HepG2 (cell line): ENCODE measurements around the gene TACC3. TPM values are rescaled to one million over a fixed set of nuclear protein-coding genes. Genes with fewer than 3 reads are reported as not detected.
A peak's percentile ranks its signal among the peaks of the same experiment; 100 is the strongest.

ENCODE experiments used
- DR1 ChIP-seq: sonication (generic); formaldehyde crosslinking; IDR thresholded peaks from 2 replicates; pipeline ENCODE4 v1.8.0; 2021; ENCODE audit warnings: mild to moderate bottlenecking, missing genetic modification reagents, inconsistent platforms
- FOSL1 ChIP-seq: sonication (generic); formaldehyde crosslinking; IDR thresholded peaks from 2 replicates; pipeline ENCODE4 v1.9.0; 2021; ENCODE audit warnings: missing genetic modification reagents, borderline replicate concordance
- FOXJ3 ChIP-seq: sonication (generic); formaldehyde crosslinking; IDR thresholded peaks from 2 replicates; pipeline ENCODE4 v1.4.0; 2020; ENCODE audit warnings: missing genetic modification reagents, mild to moderate bottlenecking, borderline replicate concordance
- GATAD2A ChIP-seq: IDR thresholded peaks from 2 replicates; pipeline ENCODE4 v1.6.1; 2016
- NONO ChIP-seq, 2 experiments: fragments of 450-650 bp in 1 of 2; sonication (generic) in 1 of 2; formaldehyde crosslinking in 1 of 2; IDR thresholded peaks in 1 of 2; conservative IDR thresholded peaks in 1 of 2; 2 replicates each; pipeline versions ENCODE4 v1.6.1 to v1.8.0; 2017 to 2022; ENCODE audit warnings: mild to moderate bottlenecking in 1 of 2, missing genetic modification reagents in 1 of 2, moderate library complexity in 1 of 2
- SALL1 ChIP-seq: sonication (generic); formaldehyde crosslinking; IDR thresholded peaks from 2 replicates; pipeline ENCODE4 v1.8.0; 2022; ENCODE audit warnings: mild to moderate bottlenecking, missing genetic modification reagents
- SP140L ChIP-seq: sonication (generic); formaldehyde crosslinking; IDR thresholded peaks from 2 replicates; pipeline ENCODE4 v1.4.0; 2020; ENCODE audit warnings: missing genetic modification reagents, borderline replicate concordance
- TFE3 ChIP-seq: IDR thresholded peaks from 2 replicates; pipeline ENCODE4 v1.6.1; 2016
- YEATS2 ChIP-seq: sonication (generic); formaldehyde crosslinking; IDR thresholded peaks from 2 replicates; pipeline ENCODE4 v1.4.0; 2020; ENCODE audit warnings: missing genetic modification reagents, borderline replicate concordance
- ZNF543 ChIP-seq: sonication (generic); formaldehyde crosslinking; IDR thresholded peaks from 2 replicates; pipeline ENCODE4 v1.4.0; 2020; ENCODE audit warnings: mild to moderate bottlenecking, missing genetic modification reagents
- ZNF605 ChIP-seq: sonication (generic); formaldehyde crosslinking; IDR thresholded peaks from 2 replicates; pipeline ENCODE4 v1.8.0; 2022; ENCODE audit warnings: mild to moderate bottlenecking, missing genetic modification reagents
- ZNF749 ChIP-seq: sonication (generic); formaldehyde crosslinking; IDR thresholded peaks from 2 replicates; pipeline ENCODE4 v1.8.0; 2022; ENCODE audit warnings: mild to moderate bottlenecking, missing genetic modification reagents, moderate library complexity, borderline replicate concordance
- ZNF761 ChIP-seq: sonication (generic); formaldehyde crosslinking; conservative IDR thresholded peaks from 2 replicates; pipeline ENCODE4 v1.4.0; 2020; ENCODE audit warnings: mild to moderate bottlenecking, missing genetic modification reagents
- ZNF784 ChIP-seq: sonication (generic); formaldehyde crosslinking; IDR thresholded peaks from 2 replicates; pipeline ENCODE4 v1.5.1; 2020; ENCODE audit warnings: missing genetic modification reagents, mild to moderate bottlenecking, borderline replicate concordance
- polyA plus RNA-seq, 8 experiments: library from polyadenylated mRNA; depleted of rRNA in 3 of 8; stranded (reverse) in 7 of 8; unstranded in 1 of 8; fragments of >200 nt; fragmentation: Illumina TruSeq in 4 of 8; extraction: Trizol in 4 of 8; gene quantifications; 2 replicates each; pipeline versions ENCODE4 v1.2.1 to v1.2.3, GENCODE V29; 2011 to 2016; ENCODE audit warnings: low read depth in 4 of 8, missing spikeins in 1 of 8, mixed read lengths in 1 of 8; ENCODE audit not compliant: insufficient read depth in 1 of 8
- total RNA-seq, 5 experiments: library from RNA; depleted of rRNA; stranded (reverse); fragments of >200 nt; fragmentation: Illumina TruSeq; extraction: Trizol; gene quantifications; 2 replicates each; pipeline ENCODE4 v1.2.3, GENCODE V29; 2016; ENCODE audit warnings: low read depth in 1 of 5
- TF ChIP-seq, protein P1 (sequence below): sonication (generic); formaldehyde crosslinking; IDR thresholded peaks from 2 replicates; pipeline ENCODE4 v1.4.0; 2020; ENCODE audit warnings: missing genetic modification reagents
- TF ChIP-seq, protein P2 (sequence below): sonication (generic); formaldehyde crosslinking; IDR thresholded peaks from 2 replicates; pipeline ENCODE4 v1.5.0; 2020; ENCODE audit warnings: mild to moderate bottlenecking, missing genetic modification reagents, borderline replicate concordance
- TF ChIP-seq, protein P3 (sequence below): sonication (generic); formaldehyde crosslinking; IDR thresholded peaks from 2 replicates; pipeline ENCODE4 v1.4.0; 2020; ENCODE audit warnings: missing genetic modification reagents

TACC3 gene
- total and polyA plus RNA-seq, 2 of the 13 experiments (the other 11 are each of a cell fraction or from before 2014, with no cell fraction given) = 20.3 to 21.2 TPM

- TF ChIP-seq, protein P1, sequence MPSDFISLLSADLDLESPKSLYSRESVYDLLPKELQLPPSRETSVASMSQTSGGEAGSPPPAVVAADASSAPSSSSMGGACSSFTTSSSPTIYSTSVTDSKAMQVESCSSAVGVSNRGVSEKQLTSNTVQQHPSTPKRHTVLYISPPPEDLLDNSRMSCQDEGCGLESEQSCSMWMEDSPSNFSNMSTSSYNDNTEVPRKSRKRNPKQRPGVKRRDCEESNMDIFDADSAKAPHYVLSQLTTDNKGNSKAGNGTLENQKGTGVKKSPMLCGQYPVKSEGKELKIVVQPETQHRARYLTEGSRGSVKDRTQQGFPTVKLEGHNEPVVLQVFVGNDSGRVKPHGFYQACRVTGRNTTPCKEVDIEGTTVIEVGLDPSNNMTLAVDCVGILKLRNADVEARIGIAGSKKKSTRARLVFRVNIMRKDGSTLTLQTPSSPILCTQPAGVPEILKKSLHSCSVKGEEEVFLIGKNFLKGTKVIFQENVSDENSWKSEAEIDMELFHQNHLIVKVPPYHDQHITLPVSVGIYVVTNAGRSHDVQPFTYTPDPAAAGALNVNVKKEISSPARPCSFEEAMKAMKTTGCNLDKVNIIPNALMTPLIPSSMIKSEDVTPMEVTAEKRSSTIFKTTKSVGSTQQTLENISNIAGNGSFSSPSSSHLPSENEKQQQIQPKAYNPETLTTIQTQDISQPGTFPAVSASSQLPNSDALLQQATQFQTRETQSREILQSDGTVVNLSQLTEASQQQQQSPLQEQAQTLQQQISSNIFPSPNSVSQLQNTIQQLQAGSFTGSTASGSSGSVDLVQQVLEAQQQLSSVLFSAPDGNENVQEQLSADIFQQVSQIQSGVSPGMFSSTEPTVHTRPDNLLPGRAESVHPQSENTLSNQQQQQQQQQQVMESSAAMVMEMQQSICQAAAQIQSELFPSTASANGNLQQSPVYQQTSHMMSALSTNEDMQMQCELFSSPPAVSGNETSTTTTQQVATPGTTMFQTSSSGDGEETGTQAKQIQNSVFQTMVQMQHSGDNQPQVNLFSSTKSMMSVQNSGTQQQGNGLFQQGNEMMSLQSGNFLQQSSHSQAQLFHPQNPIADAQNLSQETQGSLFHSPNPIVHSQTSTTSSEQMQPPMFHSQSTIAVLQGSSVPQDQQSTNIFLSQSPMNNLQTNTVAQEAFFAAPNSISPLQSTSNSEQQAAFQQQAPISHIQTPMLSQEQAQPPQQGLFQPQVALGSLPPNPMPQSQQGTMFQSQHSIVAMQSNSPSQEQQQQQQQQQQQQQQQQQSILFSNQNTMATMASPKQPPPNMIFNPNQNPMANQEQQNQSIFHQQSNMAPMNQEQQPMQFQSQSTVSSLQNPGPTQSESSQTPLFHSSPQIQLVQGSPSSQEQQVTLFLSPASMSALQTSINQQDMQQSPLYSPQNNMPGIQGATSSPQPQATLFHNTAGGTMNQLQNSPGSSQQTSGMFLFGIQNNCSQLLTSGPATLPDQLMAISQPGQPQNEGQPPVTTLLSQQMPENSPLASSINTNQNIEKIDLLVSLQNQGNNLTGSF = 0 out of 2 replicates have a peak, but pooled peaks have one; percentile 68
- TF ChIP-seq NONO (IDR thresholded peaks at IDR 0.05) = no peak
- no peak for TF ChIP-seq NONO (CRISPR knock-in tag; conservative IDR thresholded peaks at IDR 0.05)
- TF ChIP-seq SALL1 (CRISPR knock-in tag) = no peak
- no peak for TF ChIP-seq ZNF605 (CRISPR knock-in tag)
- TF ChIP-seq ZNF784 = no peak; the same call in 1 of the 2 replicates
- TF ChIP-seq SP140L (CRISPR knock-in tag) = no peak
- TF ChIP-seq, protein P2, sequence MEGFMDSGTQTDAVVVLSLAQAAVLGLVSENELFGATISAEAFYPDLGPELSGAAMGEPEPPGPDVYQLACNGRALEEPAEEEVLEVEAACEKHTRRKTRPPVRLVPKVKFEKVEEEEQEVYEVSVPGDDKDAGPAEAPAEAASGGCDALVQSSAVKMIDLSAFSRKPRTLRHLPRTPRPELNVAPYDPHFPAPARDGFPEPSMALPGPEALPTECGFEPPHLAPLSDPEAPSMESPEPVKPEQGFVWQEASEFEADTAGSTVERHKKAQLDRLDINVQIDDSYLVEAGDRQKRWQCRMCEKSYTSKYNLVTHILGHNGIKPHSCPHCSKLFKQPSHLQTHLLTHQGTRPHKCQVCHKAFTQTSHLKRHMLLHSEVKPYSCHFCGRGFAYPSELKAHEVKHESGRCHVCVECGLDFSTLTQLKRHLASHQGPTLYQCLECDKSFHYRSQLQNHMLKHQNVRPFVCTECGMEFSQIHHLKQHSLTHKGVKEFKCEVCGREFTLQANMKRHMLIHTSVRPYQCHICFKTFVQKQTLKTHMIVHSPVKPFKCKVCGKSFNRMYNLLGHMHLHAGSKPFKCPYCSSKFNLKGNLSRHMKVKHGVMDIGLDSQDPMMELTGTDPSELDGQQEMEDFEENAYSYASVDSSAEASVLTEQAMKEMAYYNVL (CRISPR knock-in tag) = no peak
- TF ChIP-seq ZNF749 (CRISPR knock-in tag) = no peak
- TF ChIP-seq DR1 (CRISPR knock-in tag) = no peak
- TF ChIP-seq YEATS2 = no peak
- no peak; the same call in 1 of the 2 replicates for TF ChIP-seq GATAD2A (CRISPR knock-in tag)
- TF ChIP-seq, protein P3, sequence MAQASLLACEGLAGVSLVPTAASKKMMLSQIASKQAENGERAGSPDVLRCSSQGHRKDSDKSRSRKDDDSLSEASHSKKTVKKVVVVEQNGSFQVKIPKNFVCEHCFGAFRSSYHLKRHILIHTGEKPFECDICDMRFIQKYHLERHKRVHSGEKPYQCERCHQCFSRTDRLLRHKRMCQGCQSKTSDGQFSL (CRISPR knock-in tag) = no peak
- no peak for TF ChIP-seq FOXJ3 (CRISPR knock-in tag)
- TF ChIP-seq TFE3 = 0 out of 2 replicates have a peak, but pooled peaks have one; percentile 41
- no peak for TF ChIP-seq FOSL1 (CRISPR knock-in tag)
- no peak for TF ChIP-seq ZNF543 (CRISPR knock-in tag)
- no peak for TF ChIP-seq ZNF761 (CRISPR knock-in tag)
These were observed 56.7 kb downstream of the TACC3 start (continued) for GRCh38 chr4:1777822-1778641.
